ENCODE measurements around the gene DRD3.

Gene DRD3

GRCh38 chr3:114120211-114120610 lies 58.6 kb downstream of the DRD3 start:
- no peak for DNase-seq (ENCODE audit: low read depth in 2 of 2)

- no peak for DNase-seq (ENCODE audit: low read depth in 2 of 2)
These were observed 59.1 kb downstream of the DRD3 start for GRCh38 chr3:114119776-114120175.

GRCh38 chr3:114115143-114115542 lies 63.7 kb downstream of the DRD3 start:
- DNase-seq (ENCODE audit: low read depth in 2 of 2) = no peak

GRCh38 chr3:114114719-114115118 lies 64.1 kb downstream of the DRD3 start:
- no peak for DNase-seq (ENCODE audit: low read depth in 2 of 2)

- DNase-seq (ENCODE audit: low read depth in 2 of 2) = no peak
These were observed 66.2 kb downstream of the DRD3 start for GRCh38 chr3:114112696-114113095.

- no peak for DNase-seq (ENCODE audit: low read depth in 2 of 2)
These were observed 67.6 kb downstream of the DRD3 start for GRCh38 chr3:114111060-114111770.

- no peak for DNase-seq (ENCODE audit: low read depth in 2 of 2)
These were observed 68.4 kb downstream of the DRD3 start for GRCh38 chr3:114110439-114110838.

- DNase-seq (ENCODE audit: low read depth in 2 of 2) = no peak
These were observed 70.7 kb downstream of the DRD3 start for GRCh38 chr3:114108137-114108536.

- DNase-seq (ENCODE audit: low read depth in 2 of 2) = no peak
These were observed 74.4 kb downstream of the DRD3 start for GRCh38 chr3:114104414-114104813.

GRCh38 chr3:114103858-114104257 lies 75.0 kb downstream of the DRD3 start:
- no peak for DNase-seq (ENCODE audit: low read depth in 2 of 2)

- DNase-seq (ENCODE audit: low read depth in 2 of 2) = no peak
These were observed 75.7 kb downstream of the DRD3 start for GRCh38 chr3:114103181-114103580.

- no peak for DNase-seq (ENCODE audit: low read depth in 2 of 2)
These were observed 77.8 kb downstream of the DRD3 start for GRCh38 chr3:114101101-114101500.

- no peak for DNase-seq (ENCODE audit: low read depth in 2 of 2)
These were observed 83.1 kb downstream of the DRD3 start for GRCh38 chr3:114095796-114096195.

- no peak for DNase-seq (ENCODE audit: low read depth in 2 of 2)
These were observed 85.3 kb downstream of the DRD3 start for GRCh38 chr3:114093596-114093995.

- no peak for DNase-seq (ENCODE audit: low read depth in 2 of 2)
These were observed 85.9 kb downstream of the DRD3 start for GRCh38 chr3:114093016-114093380.

- no peak for DNase-seq (ENCODE audit: low read depth in 2 of 2)
These were observed 86.5 kb downstream of the DRD3 start for GRCh38 chr3:114092151-114093015.

- no peak for DNase-seq (ENCODE audit: low read depth in 2 of 2)
These were observed 89.2 kb downstream of the DRD3 start for GRCh38 chr3:114089675-114090074.

GRCh38 chr3:114086356-114086755 lies 92.5 kb downstream of the DRD3 start:
- no peak for DNase-seq (ENCODE audit: low read depth in 2 of 2)

GRCh38 chr3:114083112-114083511 lies 95.7 kb downstream of the DRD3 start:
- no peak for DNase-seq (ENCODE audit: low read depth in 2 of 2)

GRCh38 chr3:114081037-114081436 lies 97.8 kb downstream of the DRD3 start:
- DNase-seq (ENCODE audit: low read depth in 2 of 2) = no peak

GRCh38 chr3:114080201-114080600 lies 98.7 kb downstream of the DRD3 start:
- DNase-seq (ENCODE audit: low read depth in 2 of 2) = no peak

- DNase-seq (ENCODE audit: low read depth in 2 of 2) = no peak
These were observed 99.1 kb downstream of the DRD3 start for GRCh38 chr3:114079761-114080160.

- DNase-seq (ENCODE audit: low read depth in 2 of 2) = no peak
These were observed 100.7 kb downstream of the DRD3 start for GRCh38 chr3:114078126-114078525.

All from stimulated activated CD8-positive, alpha-beta memory T cell treated with anti-CD3 and anti-CD28 coated beads, Interleukin-7, amount 100 ng/mL, for 4 hours (primary cell).